SJCRH30 (cell line): ENCODE data around the gene SLC35F3. TPM values are rescaled to one million over a fixed set of nuclear protein-coding genes. Genes with fewer than 3 reads are reported as not detected.
A peak's percentile ranks its signal among the peaks of the same experiment; 100 is the strongest.
"Not testable (repeated sequence)": the region's sequence is repeated elsewhere in the genome, so short reads cannot be mapped to it uniquely, and the experiment has no call there.

Source experiments
- DNase-seq, 2 experiments: peaks; one replicate each; pipeline ENCODE4 v3.0.0-alpha.2; 2015 to 2020
- H3K27ac ChIP-seq: fragments of 250-450 bp; sonication (Bioruptor Pico); 2 replicates; pipeline ENCODE4 v1.5.1; 2020; ENCODE audit warnings: mild to moderate bottlenecking, moderate library complexity
- H3K27me3 ChIP-seq: fragments of 250-450 bp; sonication (Bioruptor Pico); 2 replicates; pipeline ENCODE4 v1.5.1; 2020; ENCODE audit warnings: mild to moderate bottlenecking, moderate library complexity
- H3K36me3 ChIP-seq: fragments of 250-450 bp; sonication (Bioruptor Pico); 2 replicates; pipeline ENCODE4 v1.5.1; 2020; ENCODE audit warnings: mild to moderate bottlenecking, moderate library complexity
- H3K4me1 ChIP-seq: fragments of 250-450 bp; sonication (Bioruptor Pico); 2 replicates; pipeline ENCODE4 v1.5.1; 2020; ENCODE audit warnings: mild to moderate bottlenecking, moderate library complexity
- H3K4me3 ChIP-seq: fragments of 250-450 bp; sonication (Bioruptor Pico); 2 replicates; pipeline ENCODE4 v1.5.1; 2020; ENCODE audit warnings: mild to moderate bottlenecking, moderate library complexity
- H3K9me3 ChIP-seq: fragments of 250-450 bp; sonication (Bioruptor Pico); replicated peaks from 2 replicates; pipeline ENCODE4 v1.5.1; 2020; ENCODE audit warnings: mild to moderate bottlenecking, moderate library complexity
- total RNA-seq: library from RNA; depleted of rRNA; stranded (reverse); fragments of >200 nt; shearing (Covaris generic); gene quantifications from 2 replicates; pipeline ENCODE4 v1.2.3, GENCODE V29; 2014

Gene SLC35F3
- total RNA-seq, 1 experiment from 2014 or later, result not detected

DNA sequence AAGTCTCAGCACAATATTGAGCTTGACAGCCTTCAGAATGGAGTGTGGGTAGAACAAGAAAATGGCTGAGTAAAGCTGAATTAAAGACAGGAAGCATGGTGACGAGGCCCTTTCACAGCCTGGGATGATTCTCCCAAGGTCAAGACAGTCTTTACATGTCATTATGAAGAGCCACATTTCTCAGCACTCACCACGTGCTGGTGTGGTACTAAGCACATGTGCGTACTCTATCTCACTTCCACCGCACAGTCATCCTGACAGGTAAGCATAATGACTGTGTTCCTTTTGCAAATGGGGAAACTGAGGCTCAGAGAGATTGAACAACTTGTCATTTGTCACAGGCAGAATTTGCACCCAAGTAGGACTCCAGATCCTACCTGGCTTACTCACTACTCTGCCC is 376.0 kb downstream of the SLC35F3 start:
- Histone ChIP-seq H3K27me3 (no peaks in the 10 kb centered on the region), H3K4me3 (no peak overlapping the region), H3K27ac (no peak overlapping the region), H3K9me3 (no peaks in the 10 kb centered on the region), H3K36me3 (no peaks in the 10 kb centered on the region), H3K4me1 (no peaks in the 10 kb centered on the region)
- DNase-seq, result no peak

DNA sequence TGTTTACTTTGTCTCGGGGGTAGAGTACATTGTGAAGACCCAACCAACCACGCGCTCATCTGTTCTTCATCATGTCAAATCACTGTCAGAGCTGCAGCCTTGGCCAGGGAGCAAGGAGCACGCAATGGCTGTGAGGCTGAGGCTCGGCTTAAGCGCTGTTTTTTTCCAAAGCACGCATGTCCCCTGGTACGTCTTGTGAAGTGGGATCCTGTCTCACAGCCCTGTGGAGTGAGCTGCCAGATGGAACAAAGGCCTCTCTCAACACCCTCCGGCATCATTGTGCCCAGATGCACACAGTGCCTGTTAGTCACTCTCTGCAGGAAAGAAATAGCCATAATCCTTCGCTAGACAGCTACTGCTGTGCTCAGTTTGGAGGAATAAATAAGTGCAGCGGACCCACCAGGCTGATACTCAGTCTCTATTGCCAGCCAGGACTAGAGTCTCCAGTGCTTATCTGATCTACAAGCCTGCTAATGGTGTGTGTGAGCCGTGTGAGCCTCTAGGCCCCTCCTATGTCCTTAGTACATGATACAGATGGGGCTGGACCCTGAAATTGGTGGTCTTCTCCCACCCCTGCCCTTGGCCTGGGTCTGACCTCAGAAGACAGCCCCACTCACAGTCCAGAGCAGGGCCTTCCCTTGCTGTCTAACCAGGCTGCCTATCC is 377.5 kb downstream of the SLC35F3 start:
- Histone ChIP-seq H3K4me1 (no peaks in the 10 kb centered on the region), H3K9me3 (no peaks in the 10 kb centered on the region), H3K27ac (no peak overlapping the region), H3K27me3 (no peaks in the 10 kb centered on the region), H3K36me3 (no peaks in the 10 kb centered on the region), H3K4me3 (no peak overlapping the region)
- no peak for DNase-seq

DNA sequence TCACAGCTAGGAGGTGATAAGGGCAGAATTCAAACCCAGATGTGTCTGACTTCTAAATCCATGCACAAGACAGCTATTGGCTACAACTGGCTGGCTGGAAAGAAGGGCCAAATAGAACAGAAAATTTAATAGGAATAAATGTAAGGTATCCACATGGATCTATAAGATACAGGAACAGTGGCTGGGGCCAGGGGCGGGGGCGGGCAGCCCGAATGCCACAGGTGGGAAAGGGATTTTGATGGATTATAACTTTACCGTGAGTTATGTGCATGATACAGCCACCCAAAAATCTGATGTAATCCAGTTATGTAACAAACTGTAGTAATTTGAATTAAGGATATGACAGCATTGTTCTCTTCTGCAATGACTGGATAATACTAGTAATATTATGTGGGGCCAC is 381.7 kb downstream of the SLC35F3 start:
- Histone ChIP-seq H3K27me3 (no peaks in the 10 kb centered on the region), H3K4me3 (no peak overlapping the region), H3K4me1 (no peaks in the 10 kb centered on the region; the same call in 1 of the 2 replicates), H3K9me3 (no peaks in the 10 kb centered on the region), H3K27ac (no peak overlapping the region), H3K36me3 (no peaks in the 10 kb centered on the region)
- DNase-seq, result no peak

DNA sequence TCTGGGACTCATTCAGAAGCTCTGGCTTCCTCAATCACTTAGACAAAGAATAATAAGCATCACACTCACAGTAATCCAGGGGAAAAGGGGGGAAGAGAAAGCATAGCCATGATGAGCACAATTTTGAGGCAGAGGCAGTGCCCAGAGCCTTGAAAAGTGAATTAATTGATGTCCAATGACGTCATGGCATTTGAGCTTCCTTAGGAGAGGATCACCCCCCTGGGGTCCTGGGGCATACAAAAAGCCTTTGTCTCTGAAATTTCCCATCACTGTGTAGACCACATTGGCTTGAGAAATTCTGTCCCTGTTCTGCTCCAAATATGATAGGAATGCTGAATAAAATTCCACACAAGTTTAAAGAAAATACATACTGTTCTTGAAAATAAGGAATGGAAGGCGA is 384.5 kb downstream of the SLC35F3 start:
- Histone ChIP-seq H3K27ac (no peak overlapping the region; the same call in 1 of the 2 replicates), H3K36me3 (no peaks in the 10 kb centered on the region), H3K4me1 (no peaks in the 10 kb centered on the region; the same call in 1 of the 2 replicates), H3K9me3 (no peaks in the 10 kb centered on the region), H3K4me3 (no peak overlapping the region), H3K27me3 (no peaks in the 10 kb centered on the region)
- DNase-seq, result peak; percentile 18 to 27

DNA sequence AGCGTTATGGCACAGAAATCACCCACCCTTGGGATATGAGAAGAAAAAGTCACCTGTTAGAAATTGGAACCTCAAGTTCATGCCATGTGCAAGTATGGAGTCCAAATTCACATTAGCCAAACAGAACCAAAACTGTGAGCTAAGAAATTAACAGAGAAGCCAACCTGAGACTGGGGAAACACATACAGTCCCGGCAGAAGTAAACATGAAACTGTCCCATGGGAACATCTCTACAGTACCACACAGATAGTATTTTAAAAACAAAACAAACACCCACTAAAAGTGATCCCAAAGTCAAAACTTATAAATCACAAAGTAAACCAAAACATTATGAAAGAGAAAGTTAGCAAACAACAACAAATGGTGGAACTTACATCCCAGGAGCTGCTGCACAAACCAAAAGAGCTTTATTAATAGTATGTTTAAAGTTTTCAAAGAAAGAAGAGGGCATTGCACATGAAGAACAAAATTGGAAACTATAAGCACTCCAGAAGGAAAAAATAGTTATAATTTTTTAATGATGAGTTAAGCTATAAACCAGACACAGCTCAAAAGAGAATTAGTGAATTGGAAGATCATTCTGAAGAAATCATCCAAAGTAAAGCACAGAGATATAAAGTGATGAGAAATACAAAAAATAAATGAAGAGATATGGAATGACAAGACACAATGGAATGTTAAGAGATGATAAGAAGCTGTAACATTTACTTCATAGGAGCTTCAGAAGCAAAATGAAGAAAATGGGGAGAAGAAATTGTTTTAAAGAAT is 385.2 kb downstream of the SLC35F3 start:
- no peaks in the 10 kb centered on the region; the same call in 1 of the 2 replicates for H3K4me1 ChIP-seq
- DNase-seq, result no peak
- no peaks in the 10 kb centered on the region for H3K27me3 ChIP-seq
- no peak overlapping the region for H3K27ac ChIP-seq
- no peak overlapping the region for H3K4me3 ChIP-seq
- H3K9me3 ChIP-seq, result no peaks in the 10 kb centered on the region
- no peaks in the 10 kb centered on the region for H3K36me3 ChIP-seq

DNA sequence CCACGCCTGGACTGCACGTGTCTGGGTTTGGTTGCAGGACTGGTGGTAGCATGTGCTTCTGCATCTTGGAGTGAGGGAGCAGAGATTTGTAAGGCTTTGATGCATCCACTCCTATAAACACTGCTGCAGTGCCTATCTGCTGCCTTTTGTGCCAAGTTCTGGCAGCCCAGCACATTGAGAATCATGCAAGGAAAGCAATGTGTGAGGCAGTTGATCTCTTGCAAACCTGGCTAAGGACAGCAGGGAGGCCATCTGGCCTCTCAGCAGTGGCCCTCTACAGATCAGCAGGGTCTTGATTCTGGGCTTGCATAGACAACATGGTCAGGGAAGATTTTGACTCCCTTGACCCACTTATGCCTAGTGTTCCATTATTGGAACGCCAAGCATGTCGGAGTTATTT is 387.5 kb downstream of the SLC35F3 start:
- Histone ChIP-seq H3K36me3 (no peaks in the 10 kb centered on the region), H3K9me3 (no peaks in the 10 kb centered on the region), H3K27ac (no peak overlapping the region), H3K4me3 (no peak overlapping the region), H3K4me1 (no peaks in the 10 kb centered on the region; the same call in 1 of the 2 replicates), H3K27me3 (no peaks in the 10 kb centered on the region)
- DNase-seq, result no peak

DNA sequence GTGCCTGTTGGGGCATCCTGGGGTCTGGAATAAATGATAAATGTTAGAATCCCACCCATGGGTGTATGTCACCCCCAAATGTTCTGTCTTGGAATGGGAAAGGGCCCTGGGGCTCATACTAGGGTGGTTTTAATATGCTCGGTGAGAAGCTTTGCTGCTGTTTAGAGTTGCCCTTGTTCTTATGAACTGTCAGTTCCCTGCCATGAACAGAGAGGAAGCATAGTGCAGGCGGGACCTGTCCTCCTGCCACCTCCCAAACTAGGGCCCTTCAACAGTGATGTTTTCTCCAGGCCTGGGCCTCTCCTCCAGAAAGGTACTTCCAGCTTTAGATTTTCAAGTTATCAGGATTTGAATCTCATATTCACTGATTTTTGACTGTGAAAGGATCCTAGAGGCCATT is 388.1 kb downstream of the SLC35F3 start:
- Histone ChIP-seq H3K4me3 (no peak overlapping the region), H3K27ac (no peak overlapping the region), H3K4me1 (no peaks in the 10 kb centered on the region; the same call in 1 of the 2 replicates), H3K9me3 (no peaks in the 10 kb centered on the region), H3K36me3 (no peaks in the 10 kb centered on the region), H3K27me3 (no peaks in the 10 kb centered on the region)
- no peak for DNase-seq

DNA sequence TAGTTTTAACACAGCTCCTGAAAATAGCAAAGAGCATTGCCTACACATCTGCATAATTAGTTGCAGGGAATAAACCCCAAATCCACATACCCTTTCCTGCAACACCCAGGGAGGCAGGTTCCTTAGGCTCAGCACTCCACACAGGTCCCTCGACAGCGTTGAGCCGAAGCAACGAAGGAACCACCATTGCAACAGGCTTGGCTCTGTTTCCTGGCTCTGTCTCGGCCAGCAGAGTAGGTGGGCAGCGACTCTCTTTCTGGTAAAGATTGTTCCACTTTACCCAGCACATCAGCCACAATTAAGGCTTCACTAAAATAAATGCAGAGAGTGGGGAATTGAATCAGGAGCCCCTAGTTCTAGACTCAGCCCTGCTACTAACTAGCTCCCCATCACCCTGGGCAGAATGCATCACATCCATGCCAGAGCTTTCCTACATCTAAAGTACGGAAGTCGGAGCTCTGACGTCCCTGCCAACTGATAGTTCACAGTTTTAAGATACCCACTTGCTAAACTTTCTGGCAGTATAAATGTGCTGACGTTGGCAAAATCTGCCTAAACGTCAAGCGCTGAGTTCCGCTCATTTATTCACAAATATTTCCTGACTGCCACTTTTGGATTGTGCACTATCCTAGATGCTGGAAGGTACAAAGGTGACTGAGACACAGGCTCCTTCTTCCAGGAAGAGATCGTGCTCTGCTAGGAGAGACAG is 389.8 kb downstream of the SLC35F3 start:
- no peak overlapping the region for H3K27ac ChIP-seq
- H3K36me3 ChIP-seq, result no peaks in the 10 kb centered on the region
- no peak for DNase-seq
- no peak overlapping the region for H3K4me3 ChIP-seq
- no peaks in the 10 kb centered on the region for H3K4me1 ChIP-seq
- no peaks in the 10 kb centered on the region for H3K9me3 ChIP-seq
- H3K27me3 ChIP-seq, result no peaks in the 10 kb centered on the region

DNA sequence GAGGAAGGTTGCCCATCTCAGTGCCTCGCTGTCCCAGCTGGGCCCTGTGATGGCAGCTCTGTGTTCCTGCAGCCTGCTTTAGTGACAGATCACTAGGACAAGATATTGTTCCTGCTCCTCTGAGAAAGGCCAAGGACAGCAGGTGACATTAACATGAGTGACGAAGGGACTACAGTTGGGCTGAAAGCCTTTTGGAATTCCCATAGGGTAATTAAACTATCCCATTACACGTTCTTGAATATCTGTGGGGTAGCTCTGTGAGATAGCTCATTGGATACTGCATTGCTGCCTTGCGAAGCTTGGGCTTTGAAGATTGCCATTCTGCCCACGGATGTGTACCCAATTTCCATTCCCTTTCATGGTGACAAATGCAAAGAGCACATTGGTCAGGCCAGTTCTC is 390.6 kb downstream of the SLC35F3 start:
- no peaks in the 10 kb centered on the region for H3K9me3 ChIP-seq
- no peak overlapping the region for H3K27ac ChIP-seq
- no peak for DNase-seq
- no peaks in the 10 kb centered on the region for H3K4me1 ChIP-seq
- no peaks in the 10 kb centered on the region for H3K27me3 ChIP-seq
- H3K36me3 ChIP-seq, result no peaks in the 10 kb centered on the region
- H3K4me3 ChIP-seq, result no peak overlapping the region

DNA sequence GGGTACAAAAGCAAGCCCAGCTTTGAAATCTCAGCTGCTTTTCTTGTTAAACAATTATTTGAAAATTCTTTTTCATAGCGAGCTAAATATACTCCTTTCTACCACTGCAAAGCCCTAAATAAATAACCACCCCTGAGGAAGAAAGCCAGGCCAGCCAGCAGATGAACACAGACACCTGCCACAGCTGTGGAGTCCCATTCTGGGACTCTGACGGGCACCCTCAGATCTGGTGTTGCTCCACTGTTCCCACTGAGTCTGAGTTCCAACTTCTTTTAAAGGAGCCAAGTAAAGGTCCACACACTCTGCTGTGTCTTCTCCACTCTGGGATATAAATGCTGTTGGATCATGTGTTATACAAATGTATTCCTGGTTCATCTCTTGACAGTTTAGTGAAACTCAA is 391.1 kb downstream of the SLC35F3 start:
- Histone ChIP-seq H3K36me3 (no peaks in the 10 kb centered on the region), H3K27ac (no peak overlapping the region), H3K9me3 (no peaks in the 10 kb centered on the region), H3K4me3 (no peak overlapping the region), H3K4me1 (no peaks in the 10 kb centered on the region), H3K27me3 (no peaks in the 10 kb centered on the region)
- no peak for DNase-seq

DNA sequence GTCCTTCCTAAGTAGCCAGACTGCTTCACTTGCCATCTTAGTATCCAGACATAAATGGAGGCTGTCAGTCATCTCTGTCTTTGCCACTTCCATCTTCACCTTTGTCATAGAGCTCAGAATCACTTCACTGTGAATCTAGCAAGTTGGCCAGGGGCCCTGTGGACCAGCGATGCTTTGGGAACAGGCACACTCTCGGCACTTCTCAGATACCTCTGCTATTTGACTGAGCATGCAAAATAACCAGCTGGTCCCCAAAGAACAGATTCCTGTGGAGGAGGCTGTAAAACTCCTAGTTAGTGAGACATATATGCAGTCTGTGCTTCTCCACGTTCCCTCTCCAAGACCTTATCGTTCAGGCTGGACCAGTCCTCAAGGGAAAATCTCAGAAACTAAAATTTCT is 392.0 kb downstream of the SLC35F3 start:
- Histone ChIP-seq H3K9me3 (no peaks in the 10 kb centered on the region), H3K36me3 (no peaks in the 10 kb centered on the region), H3K4me3 (no peak overlapping the region), H3K27ac (no peak overlapping the region), H3K27me3 (no peaks in the 10 kb centered on the region), H3K4me1 (no peaks in the 10 kb centered on the region)
- DNase-seq, result no peak

DNA sequence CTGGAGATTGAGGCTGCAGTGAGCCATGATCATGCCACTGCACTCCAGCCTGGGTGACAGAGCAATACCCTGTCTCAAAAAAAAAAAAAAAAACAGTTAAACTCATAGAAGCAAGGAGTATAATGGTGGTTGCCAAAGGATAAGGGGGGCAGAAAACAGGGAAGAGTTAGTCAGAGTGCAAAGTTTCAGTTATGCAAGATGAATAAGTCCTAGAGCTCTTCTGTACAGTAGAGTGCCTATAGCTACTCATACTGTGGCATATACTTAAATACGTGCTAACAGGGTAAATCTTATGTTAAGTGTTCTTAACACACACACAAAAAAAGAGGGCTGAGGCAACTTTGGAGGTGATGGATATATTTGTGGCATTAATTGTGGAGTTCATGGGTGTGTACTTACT is 393.2 kb downstream of the SLC35F3 start:
- no peaks in the 10 kb centered on the region for H3K4me1 ChIP-seq
- H3K36me3 ChIP-seq, result no peaks in the 10 kb centered on the region
- no peaks in the 10 kb centered on the region for H3K27me3 ChIP-seq
- no peak for DNase-seq
- no peaks in the 10 kb centered on the region for H3K9me3 ChIP-seq
- no peak overlapping the region for H3K27ac ChIP-seq
- no peak overlapping the region for H3K4me3 ChIP-seq

DNA sequence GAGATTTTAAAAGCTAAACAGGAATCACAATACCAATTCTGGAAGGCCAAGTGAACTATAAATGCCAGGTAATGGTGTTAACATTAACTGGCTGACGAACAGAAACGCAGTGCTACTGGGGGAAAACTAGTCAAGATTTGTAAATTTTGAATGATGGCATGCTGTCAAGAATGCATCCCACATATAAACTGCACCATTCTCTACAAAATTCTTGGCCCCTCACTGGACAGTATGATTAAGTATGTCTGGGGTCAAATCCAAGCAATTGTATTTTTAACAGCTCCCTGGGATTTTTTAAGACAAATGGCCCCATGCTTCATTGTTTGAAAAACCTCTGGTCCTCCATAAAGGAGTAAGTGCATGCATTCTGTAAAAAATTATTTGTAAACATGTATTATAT is 395.6 kb downstream of the SLC35F3 start:
- Histone ChIP-seq H3K27me3 (no peaks in the 10 kb centered on the region), H3K4me1 (no peaks in the 10 kb centered on the region), H3K9me3 (no peaks in the 10 kb centered on the region), H3K36me3 (no peaks in the 10 kb centered on the region), H3K4me3 (no peak overlapping the region), H3K27ac (no peak overlapping the region)
- no peak for DNase-seq

DNA sequence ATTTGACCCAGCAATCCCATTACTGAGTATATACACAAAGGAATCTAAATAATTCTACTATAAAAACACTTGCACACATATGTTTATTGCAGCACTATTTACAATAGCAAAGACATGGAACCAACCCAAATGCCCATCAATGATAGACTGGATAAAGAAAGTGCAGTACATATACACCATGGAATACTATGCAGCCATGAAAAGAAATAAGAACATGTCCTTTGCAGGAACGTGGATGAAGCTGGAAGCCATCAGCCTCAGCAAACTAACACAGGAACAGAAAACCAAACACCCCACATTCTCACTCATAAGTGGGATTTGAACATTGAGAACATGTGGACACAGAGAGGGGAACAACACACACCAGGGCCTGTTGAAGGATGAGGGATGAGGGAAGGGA is 397.2 kb downstream of the SLC35F3 start:
- H3K36me3 ChIP-seq, H3K27ac ChIP-seq, H3K9me3 ChIP-seq, H3K4me1 ChIP-seq, DNase-seq, H3K27me3 ChIP-seq, H3K4me3 ChIP-seq: not testable (repeated sequence)

DNA sequence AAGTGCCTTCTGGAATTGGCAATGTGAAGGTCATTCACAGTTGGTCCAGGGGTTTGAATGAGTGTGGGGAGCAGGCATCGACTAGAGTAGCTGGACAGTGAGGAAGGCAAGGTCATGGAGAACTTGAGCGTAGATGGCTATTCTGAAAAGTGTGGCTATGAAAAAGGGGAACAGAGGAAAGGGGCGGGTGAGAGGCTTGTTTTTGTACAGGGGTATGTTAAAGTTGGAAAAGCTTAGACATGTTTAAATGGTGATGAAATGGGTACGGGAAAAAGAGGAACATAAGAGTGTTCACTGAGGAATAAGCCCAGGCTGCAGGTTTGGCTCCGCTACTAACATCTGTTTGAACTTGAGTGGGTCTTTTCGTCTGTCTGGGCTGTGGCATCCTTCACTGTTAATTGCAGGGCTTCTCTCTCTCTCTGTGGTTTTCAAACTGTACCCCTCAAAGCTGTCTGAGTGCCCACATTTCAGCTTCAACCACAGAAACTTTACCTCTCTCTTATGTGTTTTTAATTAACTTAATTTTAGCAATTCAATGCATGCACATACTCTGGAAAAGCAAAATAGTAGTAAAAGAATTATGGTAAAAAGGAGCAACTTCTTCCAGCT is 398.0 kb downstream of the SLC35F3 start:
- H3K9me3 ChIP-seq, result no peaks in the 10 kb centered on the region
- no peak overlapping the region for H3K27ac ChIP-seq
- H3K27me3 ChIP-seq, result no peaks in the 10 kb centered on the region
- H3K4me3 ChIP-seq, result no peak overlapping the region
- no peaks in the 10 kb centered on the region for H3K4me1 ChIP-seq
- H3K36me3 ChIP-seq, result no peaks in the 10 kb centered on the region
- DNase-seq, result no peak
